HG02571 (cell line): Measurements from ENCODE around the gene HOXC10.

Experiments
- ATAC-seq: cut with Tn5 transposase; IDR thresholded peaks from one replicate; pipeline ENCODE4 v1.9.1; 2021; ENCODE audit warnings: mild to moderate bottlenecking, moderate library complexity; ENCODE audit not compliant: unreplicated experiment

HOXC10 gene

DNA sequence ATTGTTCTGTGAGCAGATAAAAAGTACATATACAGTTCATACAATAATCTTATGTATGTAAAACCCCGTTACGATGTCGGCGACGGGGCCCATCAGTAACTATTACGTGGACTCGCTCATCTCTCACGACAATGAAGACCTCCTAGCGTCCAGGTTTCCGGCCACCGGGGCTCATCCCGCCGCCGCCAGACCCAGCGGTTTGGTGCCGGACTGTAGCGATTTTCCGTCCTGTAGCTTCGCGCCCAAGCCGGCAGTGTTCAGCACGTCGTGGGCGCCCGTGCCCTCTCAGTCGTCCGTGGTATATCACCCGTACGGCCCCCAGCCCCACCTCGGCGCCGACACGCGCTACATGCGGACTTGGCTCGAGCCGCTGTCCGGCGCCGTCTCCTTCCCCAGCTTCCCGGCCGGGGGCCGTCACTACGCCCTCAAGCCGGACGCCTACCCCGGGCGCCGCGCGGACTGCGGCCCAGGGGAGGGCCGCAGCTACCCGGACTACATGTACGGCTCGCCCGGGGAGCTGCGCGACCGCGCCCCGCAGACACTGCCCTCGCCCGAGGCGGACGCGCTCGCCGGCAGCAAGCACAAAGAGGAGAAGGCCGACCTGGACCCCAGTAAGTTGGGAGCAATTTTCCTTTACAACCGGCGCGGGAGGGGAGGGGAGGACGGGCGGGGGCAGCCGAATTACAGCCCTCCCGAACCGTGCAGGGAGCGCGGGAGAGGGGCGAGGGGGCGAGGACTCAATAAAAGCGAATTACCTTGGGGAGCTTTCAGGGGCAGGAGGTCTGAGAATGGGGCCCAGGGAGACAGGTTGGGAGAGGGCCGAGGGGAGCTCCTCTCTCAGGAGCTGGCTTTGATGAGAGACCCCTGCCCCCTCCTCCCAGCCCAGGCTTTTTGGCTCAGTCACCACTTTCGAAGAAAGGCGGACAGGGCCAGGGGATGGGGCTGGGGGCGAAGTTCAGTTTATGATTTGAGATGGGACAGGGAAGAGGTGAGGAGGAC is 15.5 kb downstream of the HOXC10 start, which contains the start of gene HOXC9:
Gene HOXC9, plus strand, starts transcription at position 46 of the 999 bp plus-strand sequence. Its CDS starts 28 bp downstream, at position 74.
- ATAC-seq = no peak

DNA sequence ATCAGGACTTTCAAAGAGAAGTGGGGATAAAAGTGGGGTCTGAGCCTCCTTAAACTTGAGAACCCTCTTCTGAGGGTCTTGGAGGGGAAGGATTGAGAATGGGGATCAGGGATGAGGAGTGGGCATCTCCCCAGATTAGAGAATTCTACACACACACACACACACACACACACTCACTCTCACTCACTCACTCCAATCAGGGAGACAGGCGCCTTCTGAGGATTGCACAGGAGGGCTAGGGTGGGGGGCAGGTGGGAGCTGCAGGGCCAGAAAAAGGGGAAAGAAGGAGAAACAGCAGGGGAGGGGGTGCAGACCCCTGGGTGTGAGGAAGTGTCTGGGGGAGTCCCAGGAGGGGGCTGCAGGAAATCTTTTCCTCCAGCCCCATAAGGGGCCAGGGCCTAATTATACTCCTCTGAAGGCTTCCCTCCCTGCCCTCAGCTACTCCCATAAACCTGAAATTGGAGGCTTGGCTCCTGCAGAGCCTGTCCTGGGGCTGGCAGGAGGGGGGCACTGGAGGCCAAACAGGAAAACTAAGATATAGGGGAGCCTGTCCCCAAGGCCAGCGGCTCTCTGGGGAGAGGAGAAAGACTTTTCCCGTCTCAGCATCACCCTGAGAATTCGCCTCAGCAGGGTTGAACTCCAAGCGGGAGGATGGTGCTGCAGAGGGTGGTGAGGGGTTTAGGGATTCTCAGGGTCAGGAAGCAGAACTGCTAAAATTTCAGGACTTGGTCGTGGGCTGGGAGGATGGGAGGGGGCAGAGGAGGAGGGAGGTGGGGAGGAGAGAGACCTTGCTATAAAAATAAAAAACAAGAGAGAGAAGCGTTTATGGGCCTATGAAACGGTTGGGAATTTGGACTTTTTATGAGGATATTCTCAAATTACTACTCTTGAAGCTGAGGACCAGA is 16.6 kb downstream of the HOXC10 start:
- ATAC-seq = no peak

DNA sequence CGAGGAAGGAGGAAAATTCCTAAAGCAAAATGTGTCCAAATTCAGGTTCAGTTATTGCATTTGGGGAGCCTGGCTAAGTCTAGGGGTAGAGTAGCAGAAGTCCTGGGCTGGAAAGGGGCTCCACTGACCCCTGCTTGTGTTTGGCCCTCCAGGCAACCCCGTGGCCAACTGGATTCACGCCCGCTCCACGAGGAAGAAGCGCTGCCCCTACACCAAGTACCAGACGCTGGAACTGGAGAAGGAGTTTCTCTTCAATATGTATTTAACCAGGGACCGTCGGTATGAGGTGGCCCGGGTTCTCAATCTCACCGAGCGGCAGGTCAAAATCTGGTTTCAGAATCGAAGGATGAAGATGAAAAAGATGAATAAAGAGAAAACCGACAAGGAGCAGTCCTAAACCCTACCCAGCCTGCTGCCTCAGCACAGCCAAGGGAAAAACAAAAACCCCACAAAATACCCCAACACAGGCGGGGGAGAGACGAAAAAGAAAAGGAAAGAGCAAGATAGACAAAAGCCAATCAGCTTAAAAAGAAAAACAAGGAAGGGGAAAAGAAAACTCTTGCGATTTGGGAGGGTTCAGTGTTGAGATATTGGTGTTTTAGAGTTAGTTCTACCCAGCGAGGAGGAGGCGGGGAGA is 17.4 kb downstream of the HOXC10 start:
- ATAC-seq = no peak

DNA sequence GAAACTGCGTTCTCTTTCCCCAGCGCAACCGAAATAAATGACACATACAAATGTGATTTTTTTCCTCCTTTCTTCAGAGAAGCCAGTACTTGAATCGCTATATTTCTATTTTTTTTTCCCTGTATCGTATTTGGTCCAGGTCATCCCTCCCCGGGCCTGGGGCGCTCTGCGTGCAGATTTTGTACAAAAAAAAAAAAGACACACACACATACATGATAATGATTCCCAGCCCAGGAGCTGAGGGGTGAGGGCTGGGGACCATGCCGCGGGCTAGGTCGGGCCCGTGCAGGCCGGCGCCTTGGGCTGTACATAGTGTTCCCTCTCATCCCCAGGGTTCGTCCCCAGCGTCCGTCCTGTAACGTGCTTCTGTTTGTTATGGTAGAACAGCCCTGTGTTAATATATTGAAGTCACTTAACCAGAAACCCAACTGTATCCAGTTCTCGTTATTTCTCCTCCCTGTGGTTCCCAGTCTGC is 18.0 kb downstream of the HOXC10 start:
- ATAC-seq = no peak

DNA sequence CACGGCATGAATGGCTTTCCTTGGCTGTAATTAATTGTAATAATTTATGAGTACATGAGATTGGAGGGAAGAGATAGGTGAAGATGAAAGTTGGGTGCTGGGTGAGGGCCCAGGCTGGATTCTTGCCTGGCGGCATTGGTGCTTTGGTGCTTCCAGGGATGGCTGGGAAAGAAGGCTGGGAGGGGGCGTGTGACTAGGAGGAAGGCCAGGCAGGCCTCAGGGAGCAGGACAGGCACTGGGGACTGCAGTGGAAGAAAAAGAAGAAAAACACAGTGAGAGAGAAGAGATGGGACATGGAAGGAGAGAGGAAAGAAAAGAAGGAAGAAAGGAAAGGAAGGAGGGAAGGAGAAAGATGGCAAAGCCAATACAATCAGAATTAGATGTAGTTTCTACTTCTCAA is 18.7 kb downstream of the HOXC10 start:
- ATAC-seq = no peak

DNA sequence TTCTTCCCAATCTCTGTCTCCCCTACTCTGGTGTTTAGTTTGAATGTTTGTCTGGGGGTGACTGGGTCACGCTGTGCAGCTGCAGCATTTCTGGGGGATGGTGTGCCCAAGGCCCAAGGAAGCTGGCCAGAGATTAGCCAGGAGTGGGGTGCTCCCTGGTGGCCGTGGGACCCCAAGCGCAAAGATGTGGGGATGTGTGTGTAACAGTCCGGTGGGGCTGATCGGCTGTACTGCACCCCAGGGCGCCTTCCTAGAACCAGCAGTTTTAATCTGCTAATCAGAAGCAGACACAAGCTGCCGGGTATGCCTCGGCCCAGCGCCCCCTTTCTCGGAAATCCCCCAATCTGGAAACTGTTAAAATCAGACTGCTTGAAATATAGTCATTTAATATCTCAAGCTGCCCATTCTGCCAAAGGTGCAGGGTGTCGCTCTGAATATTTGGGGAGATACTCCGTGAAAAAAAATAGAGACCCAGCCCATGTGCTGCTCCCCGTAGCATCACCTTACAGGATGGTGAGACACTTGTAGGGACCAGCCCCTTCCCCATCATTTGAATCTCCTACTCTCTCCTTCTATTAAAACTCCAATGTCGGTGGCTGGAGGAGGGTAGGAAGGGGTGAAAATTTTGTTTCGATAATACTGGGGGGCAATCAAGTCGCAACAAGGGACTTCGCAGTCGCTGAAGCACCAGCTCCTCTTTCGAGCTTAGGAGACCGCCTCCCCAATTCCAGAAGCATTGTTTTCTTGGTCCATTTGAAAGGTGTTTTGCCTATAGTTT is 19.3 kb downstream of the HOXC10 start:
- ATAC-seq = no peak

DNA sequence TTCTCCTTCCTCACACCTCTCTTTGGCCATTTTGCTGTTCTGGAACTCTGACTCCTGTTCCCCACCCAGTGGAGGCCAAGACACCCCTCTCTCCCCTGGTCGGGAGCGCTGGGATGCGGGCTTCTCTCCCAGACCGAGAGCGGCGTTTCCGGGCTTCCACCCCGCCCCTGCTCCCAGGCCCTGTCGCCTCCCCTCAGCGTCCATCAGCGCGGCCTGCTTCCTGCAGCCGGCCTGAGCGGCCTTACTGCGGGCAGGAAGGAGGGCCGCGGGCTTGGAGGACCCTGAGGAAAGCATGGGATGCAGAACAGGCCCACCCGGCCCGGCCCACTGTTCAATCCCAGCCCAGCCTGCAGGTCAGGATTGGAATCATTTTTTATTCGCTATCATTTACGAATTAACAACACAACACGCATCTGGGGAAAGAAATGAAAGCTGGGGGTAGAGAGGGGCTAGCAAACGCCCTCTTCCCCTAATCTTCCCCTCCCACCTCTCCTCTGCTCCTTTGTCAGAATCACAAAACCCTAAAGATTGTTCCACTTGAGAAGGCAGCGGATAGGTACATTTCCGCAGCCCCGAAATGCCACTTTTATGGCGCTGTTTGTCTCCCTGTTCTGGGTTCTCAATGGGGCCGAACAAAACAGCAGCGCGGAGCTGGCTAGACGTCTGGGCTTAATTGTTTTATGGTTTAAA is 20.0 kb downstream of the HOXC10 start:
- no peak for ATAC-seq

DNA sequence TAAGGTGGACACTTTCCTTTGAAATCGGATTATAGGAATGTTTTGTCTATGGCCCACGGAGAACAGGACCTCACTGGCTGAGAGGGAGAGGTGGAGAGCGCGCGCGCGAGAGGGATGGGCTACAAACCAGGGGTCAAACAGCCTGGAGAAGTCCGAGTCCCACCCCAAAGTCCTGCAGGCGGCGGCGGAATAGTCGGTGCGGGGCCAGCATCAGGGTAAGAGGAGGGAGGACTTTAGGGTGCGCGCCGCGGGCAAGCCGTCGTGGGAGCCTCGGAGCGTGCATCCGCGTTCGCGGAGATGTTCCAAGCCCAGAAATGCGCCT is 20.5 kb downstream of the HOXC10 start:
- ATAC-seq = no peak

DNA sequence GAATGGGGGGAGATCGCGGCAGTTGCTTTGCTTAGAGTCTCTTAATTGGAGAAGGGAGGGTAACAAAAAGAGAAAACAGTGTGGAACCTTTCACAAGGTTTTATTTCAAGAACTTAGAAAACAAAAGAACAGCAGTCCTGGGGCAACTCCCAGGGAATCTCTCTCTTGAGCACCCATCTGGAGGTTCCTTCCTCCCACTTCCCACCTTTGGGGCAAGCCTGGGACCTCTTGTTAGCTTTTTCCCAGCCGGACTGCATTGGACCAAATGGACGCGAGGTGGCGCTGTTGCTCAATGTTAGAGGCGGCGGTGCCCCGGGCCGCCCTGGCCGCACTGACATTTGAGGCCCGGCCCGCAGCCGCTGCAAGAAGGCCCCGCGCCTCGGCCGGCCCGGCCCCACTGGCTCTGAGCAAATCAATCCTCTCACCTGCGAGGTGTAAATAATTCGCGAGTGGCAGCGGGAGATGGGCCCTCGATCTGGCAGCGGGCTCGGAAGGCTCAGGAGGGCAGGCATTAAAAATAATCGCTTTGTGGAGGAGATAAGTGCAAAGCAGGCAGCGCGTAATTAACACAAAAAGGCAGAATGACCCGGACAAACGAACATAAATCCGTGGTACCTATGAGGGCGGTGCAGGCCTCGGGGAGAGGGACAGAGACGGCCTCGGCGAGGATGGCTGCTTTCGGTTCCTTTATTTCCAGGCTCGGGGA is 21.1 kb downstream of the HOXC10 start:
- ATAC-seq = peak; percentile 59

DNA sequence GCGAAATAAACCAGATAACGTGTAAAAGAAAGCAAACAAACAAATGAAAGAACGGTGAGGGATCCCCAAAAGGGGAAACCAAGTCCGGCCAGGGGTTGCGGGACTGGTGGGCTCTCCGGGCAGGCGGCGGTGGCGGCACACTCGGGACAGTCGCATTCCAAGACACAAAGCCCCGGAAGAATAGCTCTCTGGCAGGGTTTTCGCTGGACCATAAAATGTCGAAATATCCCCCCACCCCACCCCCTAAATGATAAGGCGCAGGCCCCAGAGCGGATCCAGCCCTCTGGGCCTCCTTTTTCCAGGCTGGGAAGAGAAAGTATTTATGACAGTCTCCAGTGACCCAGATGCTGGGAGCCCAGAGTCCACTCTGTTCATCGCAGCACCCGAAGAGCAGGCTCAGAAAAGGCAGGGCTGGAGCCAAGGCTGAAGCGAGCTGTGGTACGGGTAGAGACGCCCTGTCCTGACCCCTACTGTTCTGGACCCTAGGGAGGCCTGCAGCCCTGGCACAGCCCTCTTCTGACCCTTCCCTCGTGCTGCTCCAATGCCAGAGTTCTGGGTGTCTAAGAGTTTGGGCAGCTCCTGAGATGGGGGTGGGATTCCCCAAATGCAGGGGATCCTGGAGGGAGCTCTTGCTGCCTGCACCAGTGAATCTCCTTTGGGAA is 21.7 kb downstream of the HOXC10 start:
- ATAC-seq = no peak

DNA sequence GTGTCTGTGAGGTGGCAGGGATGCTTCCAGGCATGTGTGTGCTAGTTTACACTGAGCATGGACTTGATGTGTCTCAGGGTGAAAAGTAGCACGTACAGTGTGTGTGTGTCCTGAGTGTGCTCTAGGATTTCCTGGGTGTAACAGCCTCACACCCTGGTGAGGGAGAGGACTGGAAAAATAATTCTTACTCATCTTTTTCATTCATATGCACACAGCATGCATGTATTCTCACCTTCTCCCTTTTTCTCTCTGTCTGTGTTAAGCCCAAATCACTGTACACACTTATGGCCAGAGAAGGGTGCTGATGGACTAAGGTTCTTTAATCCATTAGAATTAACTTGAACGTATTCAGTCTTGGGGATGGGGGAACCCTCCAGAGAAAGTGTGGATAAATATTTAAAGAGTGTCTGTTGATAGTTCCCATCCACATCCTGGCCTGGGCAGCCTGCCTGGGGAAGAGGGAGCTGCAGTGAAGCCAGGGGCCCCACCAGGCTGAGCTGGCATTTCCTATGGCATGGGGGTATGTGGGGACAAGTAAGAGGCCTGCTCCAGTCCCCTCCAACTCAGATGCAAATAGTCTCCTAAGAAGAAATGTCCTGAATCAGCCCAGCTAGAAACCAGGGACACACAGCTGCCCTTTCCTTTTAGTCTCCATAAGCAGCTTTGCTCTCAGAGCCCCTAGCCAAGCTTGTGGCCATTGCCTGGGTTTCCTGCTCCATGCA is 22.8 kb downstream of the HOXC10 start:
- ATAC-seq = no peak

DNA sequence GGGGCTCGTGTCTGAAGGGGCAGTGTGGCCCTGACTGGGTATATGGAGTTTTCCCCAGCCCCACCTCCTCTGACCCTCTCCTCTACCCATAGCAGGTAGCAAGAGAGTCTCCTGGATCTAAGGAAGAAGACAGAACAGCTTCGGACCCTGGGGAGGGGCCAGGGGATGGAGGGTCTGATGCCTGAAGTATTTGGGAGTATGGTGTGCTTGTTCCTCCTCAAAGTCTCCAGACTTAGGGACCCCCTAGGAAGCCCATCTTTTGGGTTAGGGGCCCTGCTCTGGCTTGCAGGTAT is 23.3 kb downstream of the HOXC10 start:
- ATAC-seq = no peak

DNA sequence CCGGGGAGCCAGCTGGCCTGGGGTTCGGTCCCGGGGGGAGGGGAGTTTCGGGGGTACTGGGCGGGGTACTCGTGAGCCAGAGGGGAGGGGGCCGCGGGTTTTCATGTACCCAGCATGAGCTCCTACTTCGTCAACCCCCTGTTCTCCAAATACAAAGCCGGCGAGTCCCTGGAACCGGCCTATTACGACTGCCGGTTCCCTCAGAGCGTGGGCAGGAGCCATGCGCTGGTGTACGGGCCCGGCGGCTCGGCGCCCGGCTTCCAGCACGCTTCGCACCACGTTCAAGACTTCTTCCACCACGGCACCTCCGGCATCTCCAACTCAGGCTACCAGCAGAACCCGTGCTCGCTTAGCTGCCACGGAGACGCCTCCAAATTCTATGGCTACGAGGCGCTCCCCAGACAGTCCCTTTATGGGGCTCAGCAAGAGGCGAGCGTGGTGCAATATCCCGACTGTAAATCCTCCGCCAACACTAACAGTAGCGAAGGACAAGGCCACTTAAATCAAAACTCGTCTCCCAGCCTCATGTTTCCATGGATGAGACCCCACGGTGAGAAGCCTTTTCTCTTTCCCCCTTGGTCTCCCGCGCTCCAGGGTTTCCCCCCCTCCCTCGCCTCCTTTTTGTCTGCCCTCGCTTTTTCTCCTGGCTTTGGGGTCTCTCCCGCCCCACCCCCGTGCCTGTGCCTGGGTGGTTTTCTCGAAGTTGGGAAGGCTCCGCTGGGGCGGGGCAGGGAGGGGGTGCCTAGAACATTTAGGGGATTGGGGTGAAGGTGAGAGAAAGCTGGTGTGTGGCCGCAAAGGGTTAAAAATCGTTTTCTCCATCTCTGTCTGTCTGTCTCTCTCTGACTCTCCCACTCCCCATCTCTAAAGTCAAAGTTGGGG is 24.5 kb downstream of the HOXC10 start:
- no peak for ATAC-seq

DNA sequence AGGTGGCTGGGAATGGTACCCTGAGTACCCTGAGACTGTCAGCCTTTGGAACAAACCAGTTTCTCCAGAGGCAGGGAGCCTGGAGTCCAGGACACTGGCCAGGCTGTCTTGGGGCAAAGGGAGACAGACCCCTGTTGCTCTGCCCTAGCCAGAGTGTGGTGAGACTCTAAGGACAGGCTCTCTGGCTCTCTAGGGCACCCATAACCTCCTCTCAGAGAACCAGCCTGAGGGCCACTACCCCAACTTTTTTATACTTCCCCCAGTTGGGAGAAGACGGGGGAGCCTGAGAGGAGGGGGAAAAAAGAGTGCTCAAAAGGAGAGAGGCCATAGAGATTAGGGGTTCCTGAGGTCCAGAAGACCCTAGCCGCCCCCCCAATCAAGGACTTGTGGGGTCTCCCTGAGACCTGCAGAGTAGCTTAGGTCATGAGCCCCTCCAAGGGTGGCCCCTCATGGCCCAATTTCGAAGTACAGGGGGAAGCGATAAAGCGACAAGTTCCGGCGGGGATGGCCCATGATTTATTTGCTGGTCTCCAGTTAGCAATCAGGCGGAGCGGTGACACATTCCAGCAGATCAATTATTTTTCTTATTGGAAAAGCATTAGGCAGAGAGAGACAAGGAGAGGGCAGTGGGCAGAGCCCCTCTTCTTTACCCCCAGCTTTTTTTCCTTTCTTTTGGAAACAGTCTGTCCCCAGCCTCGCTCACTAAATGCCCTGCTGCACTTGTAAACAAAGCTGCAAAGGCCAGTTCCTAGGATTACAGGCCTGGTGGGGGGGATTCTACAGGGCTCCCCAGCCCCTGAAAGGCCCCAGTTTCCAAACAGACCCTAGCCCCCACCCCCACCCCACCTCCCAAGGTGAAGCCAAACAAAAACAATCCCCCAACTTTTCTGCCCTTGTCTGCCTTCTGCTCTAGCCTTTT is 25.4 kb downstream of the HOXC10 start:
- ATAC-seq = no peak

DNA sequence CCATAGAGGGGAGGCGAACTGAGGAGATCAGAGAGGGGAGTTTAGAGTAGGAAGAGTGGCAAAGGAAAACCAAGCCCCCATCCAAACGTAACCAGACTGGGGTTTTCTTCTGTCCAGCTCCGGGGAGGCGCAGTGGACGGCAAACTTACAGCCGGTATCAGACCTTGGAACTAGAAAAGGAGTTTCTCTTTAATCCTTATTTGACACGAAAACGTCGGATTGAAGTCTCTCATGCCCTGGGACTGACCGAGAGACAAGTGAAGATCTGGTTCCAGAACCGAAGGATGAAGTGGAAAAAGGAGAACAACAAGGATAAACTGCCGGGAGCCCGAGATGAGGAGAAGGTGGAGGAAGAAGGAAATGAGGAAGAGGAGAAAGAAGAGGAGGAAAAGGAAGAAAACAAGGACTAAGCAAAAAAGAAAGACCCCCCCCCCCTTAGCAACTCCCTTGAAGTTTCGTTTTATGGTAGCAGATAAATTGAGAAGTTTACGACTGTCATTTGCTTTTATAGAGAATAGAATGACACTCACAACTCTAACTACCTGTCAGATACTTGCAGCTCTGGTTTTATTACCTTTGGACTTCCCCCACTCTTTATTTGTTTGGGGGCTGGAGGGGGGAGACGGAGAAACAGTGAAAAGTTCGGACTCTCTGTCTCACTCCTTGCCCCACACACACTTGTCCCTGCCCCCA is 26.2 kb downstream of the HOXC10 start:
- no peak for ATAC-seq
